A549 (cell line): ENCODE results near the gene PSMB10. TPM values are rescaled to one million over a fixed set of nuclear protein-coding genes. Genes with fewer than 3 reads are reported as not detected.

Experiments
- ATAC-seq, 2 experiments: fragments of 200-7000 bp in 1 of 2; fragments of >200 bp in 1 of 2; cut with Nextera tagmentation in 1 of 2; cut with Tn5 transposase in 1 of 2; 3 replicates each; pipeline versions ENCODE4 v1.8.0 to v1.9.1; 2018 to 2020; ENCODE audit warnings: mild to moderate bottlenecking in 1 of 2, moderate library complexity in 1 of 2
- CTCF ChIA-PET: fragments of 300-600 bp; sonication (Branson Sonifier 250); formaldehyde crosslinking; extraction: SDS; loops from one replicate; lab custom pipeline; 2021; ENCODE audit warnings: antibody characterized with exemption, inconsistent platforms; lab: Yijun Ruan, JAX
- POLR2A ChIA-PET: fragments of 350-600 bp; formaldehyde crosslinking; extraction: SDS; loops from one replicate; lab custom pipeline; 2021; ENCODE audit warnings: antibody characterized with exemption, inconsistent platforms; lab: Yijun Ruan, JAX
- DNase-seq, 2 experiments: peaks; one replicate each; pipeline versions ENCODE4 v3.0.0 to v3.0.0-alpha.2; 2011 to 2016; ENCODE audit warnings: low read depth in 1 of 2, low spot score in 1 of 2
- FAIRE-seq: peaks from 2 replicates; lab custom pipeline; 2011; peaks lifted over from hg19 to GRCh38; lab: Jason Lieb, UNC
- H3K27ac ChIP-seq, 2 experiments: fragments of >200 bp; sonication (Bioruptor Twin); formaldehyde crosslinking; 3 replicates each; pipeline ENCODE4 v1.5.1; 2016 to 2017
- H3K4me1 ChIP-seq: fragments of >200 bp; sonication (Bioruptor Twin); formaldehyde crosslinking; 3 replicates; pipeline ENCODE4 v1.6.1; 2016
- H3K4me2 ChIP-seq: fragments of >200 bp; sonication (Bioruptor Twin); formaldehyde crosslinking; 3 replicates; pipeline ENCODE4 v1.6.1; 2016
- H3K4me3 ChIP-seq: fragments of >200 bp; sonication (Bioruptor Twin); formaldehyde crosslinking; 3 replicates; pipeline ENCODE4 v1.5.1; 2016
- H3K9me3 ChIP-seq: fragments of >200 bp; sonication (Bioruptor Twin); formaldehyde crosslinking; 3 replicates; pipeline ENCODE4 v1.6.1; 2016
- BCL3 ChIP-seq: fragments of >200 bp; sonication (Bioruptor Twin); formaldehyde crosslinking; IDR thresholded peaks from 3 replicates; pipeline ENCODE4 v1.6.1; 2016
- BHLHE40 ChIP-seq: IDR thresholded peaks from 2 replicates; pipeline ENCODE4 v1.6.1; 2012; ENCODE audit warnings: low read depth, low read length, inconsistent platforms
- EHMT2 ChIP-seq: fragments of 200-600 bp; sonication (generic); IDR thresholded peaks from 2 replicates; pipeline ENCODE4 v1.6.1; 2016; ENCODE audit warnings: antibody characterized with exemption, low read depth, mild to moderate bottlenecking, moderate library complexity
- FOXS1 ChIP-seq: fragments of 250-450 bp; sonication (Bioruptor Pico); IDR thresholded peaks from 2 replicates; pipeline ENCODE4 v1.5.0; 2020; ENCODE audit warnings: mild to moderate bottlenecking, moderate library complexity
- GATA3 ChIP-seq: IDR thresholded peaks from 2 replicates; pipeline ENCODE4 v1.6.1; 2012; ENCODE audit warnings: borderline replicate concordance
- HDAC2 ChIP-seq: fragments of 200-600 bp; sonication (generic); IDR thresholded peaks from 2 replicates; pipeline ENCODE4 v1.6.1; 2016
- HEYL ChIP-seq: fragments of 250-450 bp; sonication (Bioruptor Pico); IDR thresholded peaks from 2 replicates; pipeline ENCODE4 v1.8.0; 2021; ENCODE audit warnings: mild to moderate bottlenecking, moderate library complexity
- HOXB5 ChIP-seq: fragments of 250-450 bp; sonication (Bioruptor Pico); IDR thresholded peaks from 2 replicates; pipeline ENCODE4 v1.5.0; 2020; ENCODE audit warnings: mild to moderate bottlenecking, moderate library complexity
- MAFK ChIP-seq: fragments of 450-650 bp; IDR thresholded peaks from 2 replicates; pipeline ENCODE4 v1.6.1; 2014; ENCODE audit not compliant: partially characterized antibody
- MYC ChIP-seq: IDR thresholded peaks from 2 replicates; pipeline ENCODE4 v1.6.1; 2012; ENCODE audit warnings: mild to moderate bottlenecking, inconsistent platforms, low read length, improper control_type of control experiment, borderline replicate concordance
- NPAS2 ChIP-seq: fragments of 250-450 bp; sonication (Bioruptor Pico); IDR thresholded peaks from 2 replicates; pipeline ENCODE4 v1.8.0; 2022; ENCODE audit warnings: mild to moderate bottlenecking, moderate library complexity, borderline replicate concordance
- NR3C1 ChIP-seq: fragments of >200 bp; sonication (Bioruptor Twin); formaldehyde crosslinking; IDR thresholded peaks from 3 replicates; pipeline ENCODE4 v1.6.1; 2017
- RCOR1 ChIP-seq: fragments of 150-350 bp; IDR thresholded peaks from 2 replicates; pipeline ENCODE4 v1.6.1; 2014; ENCODE audit warnings: antibody characterized with exemption, low read length, low read depth
- RFX5 ChIP-seq: fragments of 450-650 bp; IDR thresholded peaks from 2 replicates; pipeline ENCODE4 v1.7.1; 2014; ENCODE audit warnings: antibody characterized with exemption, mild to moderate bottlenecking, moderate library complexity
- USF2 ChIP-seq: fragments of 450-650 bp; IDR thresholded peaks from 2 replicates; pipeline ENCODE4 v1.6.1; 2014; ENCODE audit warnings: antibody characterized with exemption
- ZC3H11A ChIP-seq: fragments of 450-650 bp; IDR thresholded peaks from 2 replicates; pipeline ENCODE4 v1.6.1; 2014; ENCODE audit warnings: antibody characterized with exemption, mild to moderate bottlenecking
- ZNF302 ChIP-seq: fragments of 250-450 bp; sonication (Bioruptor Pico); IDR thresholded peaks from 2 replicates; pipeline ENCODE4 v1.9.0; 2021; ENCODE audit warnings: inconsistent platforms, mild to moderate bottlenecking, moderate library complexity
- WGBS: methylation state at CpG from one replicate; pipeline ENCODE4 v1.1.6; 2017; ENCODE audit errors: missing lambda C conversion rate; 5-methylcytosine and 5-hydroxymethylcytosine counted together
- polyA plus RNA-seq, 4 experiments: library from polyadenylated mRNA; depleted of rRNA in 3 of 4; stranded (reverse); fragments of >200 nt; fragmentation: RNase III in 1 of 4; extraction: RNeasy Plus Mini Kit Qiagen cat#74134 plus additional on column Dnase treatment in 1 of 4; gene quantifications; 2 replicates in 3 of 4; 3 replicates in 1 of 4; pipeline ENCODE4 v1.2.3, GENCODE V29; 2011 to 2017
- TF ChIP-seq, protein P1 (sequence below): fragments of 250-450 bp; sonication (Bioruptor Pico); IDR thresholded peaks from 2 replicates; pipeline ENCODE4 v1.5.0; 2021; ENCODE audit warnings: mild to moderate bottlenecking, moderate library complexity, borderline replicate concordance

The PSMB10 gene
- polyA plus RNA-seq, 2 of the 4 experiments (the other 2 are of a cell fraction) = 11.3 to 52.4 TPM

DNA sequence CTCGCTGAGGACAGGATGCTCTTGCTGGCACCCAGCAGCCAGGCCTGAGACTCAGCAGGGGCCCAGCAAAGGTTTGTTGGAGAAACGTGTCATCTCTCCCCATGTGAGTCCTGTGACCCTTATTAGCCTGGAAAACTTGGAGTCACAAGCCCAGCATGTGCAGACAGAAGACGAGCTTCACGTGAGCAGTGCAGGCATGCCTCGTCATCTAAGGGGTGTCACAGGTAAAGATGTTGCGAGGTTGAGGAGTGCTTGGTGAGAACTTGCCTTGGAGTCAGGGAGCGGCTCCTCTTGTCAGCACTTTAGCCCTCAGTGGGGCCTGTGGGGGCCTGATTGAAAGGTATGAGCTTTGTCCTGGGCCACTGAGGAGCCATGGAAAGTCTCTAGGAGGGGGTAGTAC is 2.8 kb downstream of the PSMB10 start:
- 81% methylated on average over 7 of the region's 7 CpGs for WGBS
- POLR2A ChIA-PET = no interaction called here
- no peak overlapping the region for H3K4me2 ChIP-seq
- H3K9me3 ChIP-seq = no peaks in the 10 kb centered on the region
- ATAC-seq = no peak
- no peak overlapping the region for H3K27ac ChIP-seq
- H3K4me1 ChIP-seq = peaks cover 16% of the 10 kb centered on the region; the same call in 2 of the 3 replicates
- no peak overlapping the region for H3K4me3 ChIP-seq
- no peak for DNase-seq
- no peak for FAIRE-seq
- CTCF ChIA-PET = interaction anchor here (0.6 to 22.2 kb wide), 11 partner anchors 8 to 413 kb away, joined by 3 to 370 read pairs (median 8); partner anchors contain the start of genes EDC4 and NRN1L
- no peak for TF ChIP-seq GATA3
- no peak for TF ChIP-seq MAFK
- no peak for TF ChIP-seq HOXB5
- no peak for TF ChIP-seq EHMT2
- no peak for TF ChIP-seq NR3C1

- Histone ChIP-seq H3K4me2 (no peak overlapping the region), H3K9me3 (no peaks in the 10 kb centered on the region), H3K27ac (no peak overlapping the region), H3K4me1 (peaks cover 16% of the 10 kb centered on the region; the same call in 2 of the 3 replicates), H3K4me3 (no peak overlapping the region)
- ChIA-PET POLR2A (no interaction called here), CTCF (interaction anchor here (0.6 to 22.2 kb wide), 10 partner anchors 10 to 439 kb away, joined by 3 to 370 read pairs (median 6); partner anchors contain the start of genes EDC4 and NRN1L)
- FAIRE-seq (no peak), DNase-seq (no peak), ATAC-seq (no peak)
- WGBS = 81% methylated on average over 4 of the region's 4 CpGs
- TF ChIP-seq BCL3 (no peak), HDAC2 (no peak), NPAS2 (CRISPR knock-in tag) (no peak), RFX5 (no peak), ZC3H11A (no peak), USF2 (no peak), RCOR1 (no peak), ZNF302 (CRISPR knock-in tag) (no peak), HEYL (no peak)
- TF ChIP-seq, protein P1, sequence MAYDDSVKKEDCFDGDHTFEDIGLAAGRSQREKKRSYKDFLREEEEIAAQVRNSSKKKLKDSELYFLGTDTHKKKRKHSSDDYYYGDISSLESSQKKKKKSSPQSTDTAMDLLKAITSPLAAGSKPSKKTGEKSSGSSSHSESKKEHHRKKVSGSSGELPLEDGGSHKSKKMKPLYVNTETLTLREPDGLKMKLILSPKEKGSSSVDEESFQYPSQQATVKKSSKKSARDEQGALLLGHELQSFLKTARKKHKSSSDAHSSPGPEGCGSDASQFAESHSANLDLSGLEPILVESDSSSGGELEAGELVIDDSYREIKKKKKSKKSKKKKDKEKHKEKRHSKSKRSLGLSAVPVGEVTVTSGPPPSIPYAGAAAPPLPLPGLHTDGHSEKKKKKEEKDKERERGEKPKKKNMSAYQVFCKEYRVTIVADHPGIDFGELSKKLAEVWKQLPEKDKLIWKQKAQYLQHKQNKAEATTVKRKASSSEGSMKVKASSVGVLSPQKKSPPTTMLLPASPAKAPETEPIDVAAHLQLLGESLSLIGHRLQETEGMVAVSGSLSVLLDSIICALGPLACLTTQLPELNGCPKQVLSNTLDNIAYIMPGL (CRISPR knock-in tag) = no peak
- TF ChIP-seq, all 56 proteins: peak for 0
Observed at GRCh38 chr16:67932462-67932840, 4.2 kb downstream of the PSMB10 start.

- ChIA-PET POLR2A (no interaction called here), CTCF (interaction anchor here (0.5 to 22.2 kb wide), 13 partner anchors 10 to 450 kb away, joined by 3 to 370 read pairs (median 5); partner anchors contain the start of genes EDC4 and NRN1L)
- no peak within 1 kb of the TSS for H3K4me2 ChIP-seq
- 91% methylated on average over 14 of the region's 15 CpGs for WGBS
- no peaks in the 10 kb centered on the region for H3K9me3 ChIP-seq
- H3K4me3 ChIP-seq = no peak within 1 kb of the TSS
- TF ChIP-seq GATA3 = no peak
- TF ChIP-seq RFX5 = no peak
- no peak for TF ChIP-seq BHLHE40
- no peak for TF ChIP-seq MYC
- no peak for TF ChIP-seq MAFK
- TF ChIP-seq FOXS1 (CRISPR knock-in tag) = no peak
- TF ChIP-seq EHMT2 = no peak
- FAIRE-seq (no peak), DNase-seq (no peak), ATAC-seq (no peak)
- no peak within 1 kb of the TSS for H3K27ac ChIP-seq
- peaks cover 10% of the 10 kb centered on the region; the same call in 2 of the 3 replicates for H3K4me1 ChIP-seq
Observed at GRCh38 chr16:67931712-67932461, 4.8 kb downstream of the PSMB10 start, which contains the start of gene CTRL. Gene CTRL, minus strand, starts transcription at chr16:67931862. Its CDS starts 10 bp downstream, at chr16:67931852.
